Activated CD8-positive, alpha-beta memory T cell treated with anti-CD3 and anti-CD28 coated beads for 36 hours (primary cell): Measurements from ENCODE around the gene CNPY4. TPM values are rescaled to one million over a fixed set of nuclear protein-coding genes. Genes with fewer than 3 reads are reported as not detected.

Experiments used
- CTCF ChIA-PET: fragments of 350-600 bp; sonication (Branson Sonifier 250); formaldehyde crosslinking; loops from one replicate; lab custom pipeline; 2021; ENCODE audit warnings: antibody characterized with exemption; lab: Charles Lee
- POLR2A ChIA-PET: fragments of 350-600 bp; sonication (Branson Sonifier 250); formaldehyde crosslinking; loops from one replicate; lab custom pipeline; 2021; ENCODE audit warnings: antibody characterized with exemption; lab: Charles Lee
- total RNA-seq, 2 experiments: library from RNA; stranded (reverse); gene quantifications; one replicate each; pipeline ENCODE4 v1.2.3, GENCODE V29; 2021

CNPY4 gene
- total RNA-seq, 2 experiments from 2014 or later = 13.2 to 14.5 TPM

- CTCF ChIA-PET = interaction anchor here (1.2 to 2.3 kb wide), 2 partner anchors 36 to 51 kb away, joined by 3 to 7 read pairs; partner anchors contain the start of gene MBLAC1
- POLR2A ChIA-PET = interaction anchor here (0.6 to 6.1 kb wide), 3 partner anchors 11 to 28 kb away, joined by 3 to 45 read pairs (median 11); partner anchors contain the start of genes AP4M1 and MCM7
These were observed 29.8 kb upstream of the CNPY4 start for GRCh38 chr7:100089458-100090196.

- POLR2A ChIA-PET = interaction anchor here (0.6 to 6.1 kb wide), 4 partner anchors 8 to 66 kb away, joined by 3 to 45 read pairs (median 3); partner anchors contain the start of genes AP4M1 and MCM7
These were observed 28.7 kb upstream of the CNPY4 start for GRCh38 chr7:100090527-100091410.

DNA sequence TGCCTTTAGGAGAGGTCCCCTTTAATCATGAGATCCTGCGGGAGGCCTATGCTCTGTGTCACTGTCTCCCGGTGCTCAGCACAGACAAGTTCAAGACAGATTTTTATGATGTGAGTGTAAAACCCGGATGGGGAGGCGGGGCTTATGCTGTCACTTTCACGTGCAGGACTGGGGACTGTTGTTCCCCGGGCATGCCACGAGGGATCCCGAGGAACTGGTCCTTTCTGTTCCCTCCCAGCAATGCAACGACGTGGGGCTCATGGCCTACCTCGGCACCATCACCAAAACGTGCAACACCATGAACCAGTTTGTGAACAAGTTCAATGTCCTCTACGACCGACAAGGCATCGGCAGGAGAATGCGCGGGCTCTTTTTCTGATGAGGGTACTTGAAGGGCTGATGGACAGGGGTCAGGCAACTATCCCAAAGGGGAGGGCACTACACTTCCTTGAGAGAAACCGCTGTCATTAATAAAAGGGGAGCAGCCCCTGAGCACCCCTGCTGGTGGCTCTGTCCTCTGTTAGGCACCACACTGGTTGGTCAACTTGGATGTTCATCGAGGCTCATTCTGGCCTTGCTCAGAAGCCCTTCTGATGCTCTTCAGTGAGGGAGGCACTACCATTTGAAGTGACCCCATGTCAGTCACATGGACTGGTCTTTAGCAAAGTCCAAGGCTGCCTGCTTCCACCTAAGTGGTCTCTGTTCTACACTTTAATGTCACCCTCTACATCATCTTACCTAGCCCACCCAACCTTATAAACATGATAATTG is 27.8 kb upstream of the CNPY4 start:
- ChIA-PET CTCF (interaction anchor here (1.5 to 2.3 kb wide), 2 partner anchors 11 to 34 kb away, joined by 4 to 7 read pairs; partner anchors contain the start of gene MBLAC1), POLR2A (interaction anchor here (0.9 to 6.1 kb wide), 2 partner anchors 9 kb away, joined by 3 to 45 read pairs; partner anchors contain the start of genes AP4M1 and MCM7)

More at GRCh38 chr7:100090527-100091410, 28.7 kb upstream of the CNPY4 start:
- CTCF ChIA-PET = interaction anchor here (0.6 to 2.3 kb wide), 5 partner anchors 11 to 401 kb away, joined by 3 to 7 read pairs (median 3); partner anchors contain the start of gene MBLAC1

DNA sequence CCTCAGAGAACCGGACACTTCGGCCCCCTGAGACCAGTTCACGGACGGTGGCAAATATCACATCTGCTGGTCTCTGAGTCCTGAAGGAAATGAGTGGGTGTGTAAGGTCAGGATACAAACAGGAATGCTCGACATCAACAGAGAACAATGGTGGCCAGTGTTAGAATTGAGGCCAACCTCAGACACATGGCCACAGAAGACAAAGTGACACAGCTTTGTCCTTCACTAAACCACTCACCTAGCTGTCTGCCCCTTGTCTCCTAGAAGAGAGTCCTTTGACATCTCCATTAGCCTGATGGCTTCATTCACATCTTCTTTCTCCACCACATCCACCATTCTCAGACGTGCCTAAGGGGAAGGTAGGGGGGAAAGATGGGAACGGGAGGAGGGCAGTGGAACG is 26.4 kb upstream of the CNPY4 start:
- POLR2A ChIA-PET = interaction anchor here (0.7 to 6.1 kb wide), 2 partner anchors 8 to 41 kb away, joined by 3 to 45 read pairs; partner anchors contain the start of genes AP4M1 and MCM7
- CTCF ChIA-PET = interaction anchor here (0.6 kb wide), 1 partner anchor 553 kb away, joined by 3 read pairs; no protein-coding TSS in a partner anchor

DNA sequence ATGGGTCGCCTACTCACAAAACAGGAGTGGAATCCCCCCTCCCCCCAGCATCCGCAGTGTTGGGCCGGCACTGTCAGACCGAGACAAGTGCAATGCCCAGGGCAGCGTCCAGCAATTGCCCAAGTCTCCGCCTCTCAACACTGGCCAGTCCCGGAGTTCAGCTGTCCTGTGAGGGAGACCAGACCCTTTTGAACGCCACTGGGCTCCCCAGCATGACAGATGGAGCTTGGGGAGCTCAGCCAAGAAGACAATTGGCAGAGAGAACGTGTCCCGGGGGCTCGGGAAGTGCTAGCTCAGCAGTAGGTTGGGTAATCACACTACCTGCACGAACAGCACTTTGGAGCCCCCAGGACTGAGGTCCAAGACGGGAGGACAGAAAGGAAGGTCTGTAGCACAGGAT is 25.9 kb upstream of the CNPY4 start:
- CTCF ChIA-PET = no interaction called here

DNA sequence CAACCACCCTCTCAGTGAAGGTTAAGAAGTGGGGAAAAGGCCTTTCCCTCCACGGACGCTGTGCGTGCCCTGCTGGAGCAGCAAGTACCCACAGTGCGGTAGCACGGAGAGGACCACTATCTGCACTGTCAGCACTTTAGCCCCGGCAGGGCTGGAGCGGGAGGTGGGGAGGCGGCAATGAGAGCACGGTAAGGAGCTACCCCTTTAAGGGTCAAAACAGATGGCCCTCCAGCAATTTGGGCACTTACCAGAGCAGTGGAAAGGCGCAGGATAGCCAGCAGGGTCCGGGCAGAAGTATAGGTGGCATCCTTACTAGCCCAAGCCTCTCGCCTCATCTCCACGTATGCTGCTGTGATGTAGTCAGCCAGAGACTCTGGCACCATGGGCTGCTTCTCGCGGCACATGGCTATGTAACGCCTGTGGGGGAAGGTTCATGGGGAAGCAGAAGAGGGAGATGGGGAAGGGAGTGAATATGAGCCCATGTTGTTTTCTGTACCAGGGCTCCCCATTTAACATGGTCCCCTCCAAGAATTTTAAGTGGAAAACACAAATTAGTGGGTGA is 25.4 kb upstream of the CNPY4 start:
- CTCF ChIA-PET = no interaction called here
- POLR2A ChIA-PET = interaction anchor here (6.1 kb wide), 1 partner anchor 7 kb away, joined by 45 read pairs; the partner anchor contains the start of genes AP4M1 and MCM7

More for the DNA sequence above, 25.9 kb upstream of the CNPY4 start:
- POLR2A ChIA-PET = interaction anchor here (6.1 kb wide), 1 partner anchor 7 kb away, joined by 45 read pairs; the partner anchor contains the start of genes AP4M1 and MCM7

GRCh38 chr7:100095289-100095688 is 24.1 kb upstream of the CNPY4 start:
- CTCF ChIA-PET = interaction anchor here (0.9 kb wide), 1 partner anchor 34 kb away, joined by 3 read pairs; no protein-coding TSS in a partner anchor
- POLR2A ChIA-PET = interaction anchor here (0.8 to 1.4 kb wide), 3 partner anchors 9 to 25 kb away, joined by 3 to 6 read pairs (median 3); partner anchors contain the start of gene CNPY4

DNA sequence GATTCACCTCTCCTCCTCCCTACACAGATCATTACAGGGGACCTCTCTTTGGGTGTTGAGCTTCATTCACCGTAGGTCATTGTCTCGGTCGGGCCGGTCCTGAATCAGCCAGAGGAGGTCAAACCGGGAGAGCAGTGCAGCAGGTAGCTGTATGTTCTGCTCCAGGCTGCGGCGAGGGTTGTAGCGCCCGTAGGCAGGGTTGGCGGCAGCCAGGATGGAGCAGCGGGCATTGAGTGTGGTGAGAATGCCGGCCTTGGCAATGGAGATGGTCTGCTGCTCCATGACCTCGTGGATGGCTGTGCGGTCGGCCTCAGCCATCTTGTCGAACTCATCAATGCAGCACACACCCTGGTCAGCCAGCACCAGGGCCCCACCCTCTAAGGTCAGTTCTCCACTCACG is 23.7 kb upstream of the CNPY4 start:
- ChIA-PET CTCF (no interaction called here), POLR2A (interaction anchor here (0.8 to 1.4 kb wide), 3 partner anchors 9 to 25 kb away, joined by 3 to 6 read pairs (median 3); partner anchors contain the start of gene CNPY4)

DNA sequence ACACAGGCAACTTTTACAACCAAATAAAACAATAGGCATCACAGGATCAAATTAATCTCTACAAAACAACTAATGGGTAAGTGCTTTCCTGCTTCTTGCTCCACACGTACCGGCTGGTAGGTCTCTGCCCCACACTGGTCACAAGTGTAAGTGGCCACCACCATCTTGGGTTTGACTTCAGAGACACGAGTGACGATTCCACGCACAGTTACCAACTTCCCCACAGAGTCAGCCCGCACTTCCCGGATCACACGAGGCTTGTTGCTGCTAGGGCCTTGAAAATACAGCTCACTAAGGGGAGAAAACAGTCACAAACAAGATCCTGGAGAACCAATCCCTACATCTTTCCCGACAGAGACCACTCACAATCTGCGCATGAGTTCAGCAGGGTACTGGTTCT is 20.5 kb upstream of the CNPY4 start:
- ChIA-PET CTCF (interaction anchor here (0.9 to 1.3 kb wide), 3 partner anchors 12 to 182 kb away, joined by 3 to 4 read pairs (median 4); no protein-coding TSS in a partner anchor), POLR2A (no interaction called here)

DNA sequence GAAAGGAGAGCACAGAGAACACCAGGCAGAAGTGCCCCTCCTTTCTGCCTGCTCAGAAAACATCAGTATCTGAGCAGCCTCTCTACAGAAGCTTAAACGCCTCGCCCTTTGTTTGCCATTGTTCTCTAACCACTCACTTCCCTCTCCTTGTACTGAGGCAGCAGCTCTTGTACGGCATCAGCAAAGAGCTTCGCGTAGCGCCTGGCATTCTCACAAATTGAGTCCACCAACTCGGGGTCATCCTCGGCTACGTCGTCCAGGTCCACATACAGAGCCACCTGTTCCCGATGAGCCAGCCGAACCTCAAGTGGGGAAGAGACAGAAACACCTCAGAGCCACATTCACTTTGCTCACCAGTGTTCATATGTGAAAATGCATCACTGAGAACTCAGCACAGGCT is 20.0 kb upstream of the CNPY4 start:
- CTCF ChIA-PET = interaction anchor here (0.9 to 1.3 kb wide), 4 partner anchors 13 to 182 kb away, joined by 3 to 5 read pairs (median 4); partner anchors contain the start of gene LAMTOR4
- POLR2A ChIA-PET = interaction anchor here (3.3 kb wide), 1 partner anchor 9 kb away, joined by 45 read pairs; the partner anchor contains the start of gene COPS6

- ChIA-PET POLR2A (interaction anchor here (0.6 to 3.3 kb wide), 9 partner anchors 10 to 296 kb away, joined by 3 to 45 read pairs (median 9); partner anchors contain the start of genes COPS6 and MBLAC1), CTCF (interaction anchor here (0.9 to 2.7 kb wide), 5 partner anchors 18 to 51 kb away, joined by 3 to 11 read pairs (median 5); partner anchors contain the start of genes LAMTOR4 and ZSCAN21)
These were observed 18.9 kb upstream of the CNPY4 start for GRCh38 chr7:100100420-100101015.

- POLR2A ChIA-PET = interaction anchor here (0.6 to 3.3 kb wide), 8 partner anchors 10 to 295 kb away, joined by 3 to 45 read pairs (median 6); partner anchors contain the start of genes COPS6 and MBLAC1
- CTCF ChIA-PET = interaction anchor here (0.9 to 2.7 kb wide), 8 partner anchors 11 to 88 kb away, joined by 3 to 11 read pairs (median 4); no protein-coding TSS in a partner anchor
These were observed 18.2 kb upstream of the CNPY4 start, which contains the start of the genes AP4M1 and MCM7 for GRCh38 chr7:100101016-100101862. TSS of gene AP4M1 (plus strand) at chr7:100101643. CDS start at chr7:100101715, 72 bp downstream. TSS of gene MCM7 (minus strand) at chr7:100101397. CDS start at chr7:100101294, 103 bp downstream.

- ChIA-PET CTCF (interaction anchor here (1.1 to 1.4 kb wide), 3 partner anchors 20 to 28 kb away, joined by 3 to 6 read pairs (median 4); partner anchors contain the start of gene MBLAC1), POLR2A (interaction anchor here (1.0 to 3.0 kb wide), 2 partner anchors 23 to 52 kb away, joined by 3 to 14 read pairs; partner anchors contain the start of gene MBLAC1)
These were observed 16.2 kb upstream of the CNPY4 start for GRCh38 chr7:100102950-100103840.

DNA sequence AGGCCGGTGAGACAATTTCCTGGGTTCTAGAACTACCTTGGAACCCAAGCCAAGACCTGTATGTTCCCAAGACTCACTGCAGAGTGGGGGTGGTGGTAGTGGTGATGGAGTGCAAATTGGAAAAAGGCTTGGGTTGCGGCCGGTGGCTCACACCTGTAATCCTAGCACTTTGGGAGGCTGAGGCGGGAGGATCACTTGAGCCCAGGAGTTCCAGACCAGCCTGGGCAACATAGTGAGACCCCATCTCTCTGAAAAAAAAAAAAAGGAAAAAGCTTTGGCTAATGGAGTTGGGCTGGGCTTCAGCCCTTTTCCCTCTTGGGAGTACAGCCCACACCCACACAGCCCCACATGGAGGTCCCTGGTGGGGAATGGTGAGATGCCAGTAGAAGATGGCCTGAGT is 13.9 kb upstream of the CNPY4 start:
- CTCF ChIA-PET = no interaction called here
- POLR2A ChIA-PET = no interaction called here
